ENCODE measurements around the gene POM121C. TPM values are rescaled to one million over a fixed set of nuclear protein-coding genes. Genes with fewer than 3 reads are reported as not detected.
"Not testable (repeated sequence)": the region's sequence is repeated elsewhere in the genome, so short reads cannot be mapped to it uniquely, and the experiment has no call there.

POM121C gene
- total and polyA plus RNA-seq, 4 donors = 5.3 to 40.3 (median 25.7) TPM

- ATAC-seq (ENCODE audit: low FRiP score); H3K36me3 ChIP-seq (ENCODE audit: control insufficient read depth in 1 of 2, insufficient read depth in 2 of 2, low read length in 1 of 2); H3K27me3 ChIP-seq (ENCODE audit: control insufficient read depth in 1 of 2, insufficient read depth in 2 of 2, low read length in 1 of 2); intact Hi-C loops (cut with DNase I); H3K4me1 ChIP-seq (ENCODE audit: control insufficient read depth in 1 of 2, insufficient read depth in 2 of 2, low read length in 2 of 2); H3K9me3 ChIP-seq (ENCODE audit: control insufficient read depth, low read length); H3K27ac ChIP-seq (ENCODE audit: low read depth in 1 of 2, low read length in 2 of 2); H3K4me3 ChIP-seq (ENCODE audit: low read length in 2 of 2); DNase-seq: not testable (repeated sequence)
- 93 to 95% methylated on average over 2 of the region's 4 CpGs for WGBS, 2 donors
Measured at GRCh38 chr7:75509033-75509432, 22.9 kb upstream of the POM121C start.

GRCh38 chr7:75492020-75492419 is 5.9 kb upstream of the POM121C start, which contains the start of gene SPDYE5:
Gene SPDYE5, plus strand, starts transcription at chr7:75492320. Its CDS starts 1,728 bp downstream, at chr7:75494048.
- DNase-seq; H3K27ac ChIP-seq (ENCODE audit: low read depth in 1 of 2, low read length in 2 of 2); H3K4me1 ChIP-seq (ENCODE audit: control insufficient read depth in 1 of 2, insufficient read depth in 2 of 2, low read length in 2 of 2); H3K27me3 ChIP-seq (ENCODE audit: control insufficient read depth in 1 of 2, insufficient read depth in 2 of 2, low read length in 1 of 2); H3K9me3 ChIP-seq (ENCODE audit: control insufficient read depth, low read length); ATAC-seq (ENCODE audit: low FRiP score); H3K4me3 ChIP-seq (ENCODE audit: low read length in 2 of 2); intact Hi-C loops (cut with DNase I); H3K36me3 ChIP-seq (ENCODE audit: control insufficient read depth in 1 of 2, insufficient read depth in 2 of 2, low read length in 1 of 2): not testable (repeated sequence)
- WGBS, 2 donors = 69 to 76% methylated on average over 4 to 5 of the region's 6 CpGs

- ATAC-seq (ENCODE audit: low FRiP score); H3K27me3 ChIP-seq (ENCODE audit: control insufficient read depth in 1 of 2, insufficient read depth in 2 of 2, low read length in 1 of 2); intact Hi-C loops (cut with DNase I); DNase-seq; H3K27ac ChIP-seq (ENCODE audit: low read depth in 1 of 2, low read length in 2 of 2); H3K36me3 ChIP-seq (ENCODE audit: control insufficient read depth in 1 of 2, insufficient read depth in 2 of 2, low read length in 1 of 2); H3K9me3 ChIP-seq (ENCODE audit: control insufficient read depth, low read length); H3K4me1 ChIP-seq (ENCODE audit: control insufficient read depth in 1 of 2, insufficient read depth in 2 of 2, low read length in 2 of 2): not testable (repeated sequence)
- 1 to 3% methylated on average over 9 to 30 of the region's 32 CpGs for WGBS, 2 donors
- peak overlapping the region; percentile 65 to 91 for H3K4me3 ChIP-seq (ENCODE audit: low read length in 2 of 2)
Measured at GRCh38 chr7:75485355-75485978, 632 bp downstream of the POM121C start.

GRCh38 chr7:75480313-75480712 is 5.8 kb downstream of the POM121C start:
- H3K4me3 ChIP-seq (ENCODE audit: low read length in 2 of 2); H3K4me1 ChIP-seq (ENCODE audit: control insufficient read depth in 1 of 2, insufficient read depth in 2 of 2, low read length in 2 of 2); intact Hi-C loops (cut with DNase I); H3K9me3 ChIP-seq (ENCODE audit: control insufficient read depth, low read length); H3K36me3 ChIP-seq (ENCODE audit: control insufficient read depth in 1 of 2, insufficient read depth in 2 of 2, low read length in 1 of 2); H3K27ac ChIP-seq (ENCODE audit: low read depth in 1 of 2, low read length in 2 of 2); DNase-seq; H3K27me3 ChIP-seq (ENCODE audit: control insufficient read depth in 1 of 2, insufficient read depth in 2 of 2, low read length in 1 of 2); ATAC-seq (ENCODE audit: low FRiP score): not testable (repeated sequence)

- H3K9me3 ChIP-seq (ENCODE audit: control insufficient read depth, low read length); H3K36me3 ChIP-seq (ENCODE audit: control insufficient read depth in 1 of 2, insufficient read depth in 2 of 2, low read length in 1 of 2); ATAC-seq (ENCODE audit: low FRiP score); H3K27ac ChIP-seq (ENCODE audit: low read depth in 1 of 2, low read length in 2 of 2); H3K4me3 ChIP-seq (ENCODE audit: low read length in 2 of 2); H3K27me3 ChIP-seq (ENCODE audit: control insufficient read depth in 1 of 2, insufficient read depth in 2 of 2, low read length in 1 of 2); H3K4me1 ChIP-seq (ENCODE audit: control insufficient read depth in 1 of 2, insufficient read depth in 2 of 2, low read length in 2 of 2); DNase-seq; intact Hi-C loops (cut with DNase I): not testable (repeated sequence)
Measured at GRCh38 chr7:75477457-75477856, 8.6 kb downstream of the POM121C start.

- H3K4me3 ChIP-seq (ENCODE audit: low read length in 2 of 2); H3K36me3 ChIP-seq (ENCODE audit: control insufficient read depth in 1 of 2, insufficient read depth in 2 of 2, low read length in 1 of 2); intact Hi-C loops (cut with DNase I); H3K27me3 ChIP-seq (ENCODE audit: control insufficient read depth in 1 of 2, insufficient read depth in 2 of 2, low read length in 1 of 2); DNase-seq; H3K9me3 ChIP-seq (ENCODE audit: control insufficient read depth, low read length); ATAC-seq (ENCODE audit: low FRiP score); H3K4me1 ChIP-seq (ENCODE audit: control insufficient read depth in 1 of 2, insufficient read depth in 2 of 2, low read length in 2 of 2); H3K27ac ChIP-seq (ENCODE audit: low read depth in 1 of 2, low read length in 2 of 2): not testable (repeated sequence)
- 95% methylated on average over 2 of the region's 4 CpGs; no CpG with 5 or more reads in 1 of the 2 donors for WGBS, 2 donors
Measured at GRCh38 chr7:75470166-75470565, 15.9 kb downstream of the POM121C start.

- WGBS, 2 donors = 66 to 71% methylated on average over 4 of the region's 5 CpGs
- ATAC-seq (ENCODE audit: low FRiP score); H3K4me3 ChIP-seq (ENCODE audit: low read length in 2 of 2); H3K27ac ChIP-seq (ENCODE audit: low read depth in 1 of 2, low read length in 2 of 2); H3K4me1 ChIP-seq (ENCODE audit: control insufficient read depth in 1 of 2, insufficient read depth in 2 of 2, low read length in 2 of 2); H3K9me3 ChIP-seq (ENCODE audit: control insufficient read depth, low read length); DNase-seq; H3K36me3 ChIP-seq (ENCODE audit: control insufficient read depth in 1 of 2, insufficient read depth in 2 of 2, low read length in 1 of 2); intact Hi-C loops (cut with DNase I); H3K27me3 ChIP-seq (ENCODE audit: control insufficient read depth in 1 of 2, insufficient read depth in 2 of 2, low read length in 1 of 2): not testable (repeated sequence)
Measured at GRCh38 chr7:75460541-75460940, 25.6 kb downstream of the POM121C start.

GRCh38 chr7:75458034-75458433 is 28.1 kb downstream of the POM121C start:
- intact Hi-C loops (cut with DNase I); DNase-seq; H3K27ac ChIP-seq (ENCODE audit: low read depth in 1 of 2, low read length in 2 of 2); H3K9me3 ChIP-seq (ENCODE audit: control insufficient read depth, low read length); H3K27me3 ChIP-seq (ENCODE audit: control insufficient read depth in 1 of 2, insufficient read depth in 2 of 2, low read length in 1 of 2); ATAC-seq (ENCODE audit: low FRiP score); H3K36me3 ChIP-seq (ENCODE audit: control insufficient read depth in 1 of 2, insufficient read depth in 2 of 2, low read length in 1 of 2); H3K4me3 ChIP-seq (ENCODE audit: low read length in 2 of 2); H3K4me1 ChIP-seq (ENCODE audit: control insufficient read depth in 1 of 2, insufficient read depth in 2 of 2, low read length in 2 of 2): not testable (repeated sequence)
- WGBS, 2 donors = 93 to 100% methylated on average over 1 to 2 of the region's 5 CpGs

- not testable (repeated sequence) for H3K27me3 ChIP-seq (ENCODE audit: control insufficient read depth in 1 of 2, insufficient read depth in 2 of 2, low read length in 1 of 2)
Measured at GRCh38 chr7:75456403-75456802, 29.7 kb downstream of the POM121C start.

More at GRCh38 chr7:75456403-75456802, 29.7 kb downstream of the POM121C start:
- H3K27ac ChIP-seq (ENCODE audit: low read depth in 1 of 2, low read length in 2 of 2); H3K9me3 ChIP-seq (ENCODE audit: control insufficient read depth, low read length); H3K36me3 ChIP-seq (ENCODE audit: control insufficient read depth in 1 of 2, insufficient read depth in 2 of 2, low read length in 1 of 2); DNase-seq; H3K4me3 ChIP-seq (ENCODE audit: low read length in 2 of 2); ATAC-seq (ENCODE audit: low FRiP score); intact Hi-C loops (cut with DNase I); H3K4me1 ChIP-seq (ENCODE audit: control insufficient read depth in 1 of 2, insufficient read depth in 2 of 2, low read length in 2 of 2): not testable (repeated sequence)
- WGBS, 2 donors = 90 to 93% methylated on average over 4 to 8 of the region's 10 CpGs

Measured in aorta (tissue), 5 donors.